ENCODE data around the gene ACTL7A.
"Not testable (repeated sequence)": the region's sequence is repeated elsewhere in the genome, so short reads cannot be mapped to it uniquely, and the experiment has no call there.

The ACTL7A gene

DNA sequence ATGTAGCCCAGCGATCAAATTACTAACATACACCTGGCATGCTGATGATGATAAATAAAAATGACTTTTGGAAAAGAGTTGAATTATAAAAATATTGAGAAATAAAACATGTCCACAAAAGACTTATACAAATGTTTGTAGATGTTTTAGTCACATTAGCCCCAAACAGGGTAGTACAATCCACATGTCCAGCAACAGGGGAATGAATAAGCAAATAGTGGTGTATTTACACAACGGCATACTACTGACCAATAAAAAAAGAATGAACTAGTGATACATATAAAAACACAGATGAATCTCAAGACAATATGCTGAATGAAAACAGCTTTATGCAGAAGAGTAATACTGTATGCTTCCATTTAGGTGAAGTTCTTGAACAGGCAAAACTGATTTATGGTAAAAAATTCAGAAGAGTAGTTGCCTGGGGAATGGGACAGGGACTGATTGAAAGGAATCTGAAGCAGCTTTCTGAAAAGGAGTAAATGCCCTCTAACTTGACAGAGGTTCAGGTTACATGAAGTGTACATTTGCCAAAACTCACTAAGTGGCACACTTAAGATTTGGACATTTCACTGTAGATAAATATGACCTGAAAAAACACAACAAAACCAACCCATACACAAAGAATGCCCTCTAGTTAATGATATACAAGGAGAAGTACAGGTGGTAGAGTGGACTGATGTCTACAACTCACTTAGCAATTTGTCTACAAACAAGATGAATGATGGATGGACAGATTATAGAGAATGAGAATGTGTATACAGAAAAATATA lies 35.4 kb downstream of the ACTL7A start:
- Histone ChIP-seq H3K4me3 (ENCODE audit: low read length in 2 of 2) (no peak overlapping the region), H3K9me3 (ENCODE audit: control insufficient read depth in 2 of 2, low read length in 2 of 2) (no peaks in the 10 kb centered on the region), H3K4me1 (ENCODE audit: control insufficient read depth, insufficient read depth, low read length) (no peaks in the 10 kb centered on the region), H3K27me3 (ENCODE audit: control insufficient read depth in 1 of 2, insufficient read depth in 2 of 2, low read length in 2 of 2) (no peaks in the 10 kb centered on the region), H3K36me3 (ENCODE audit: control insufficient read depth in 2 of 2, insufficient read depth in 2 of 2, low read length in 2 of 2) (peaks cover 54 to 57% of the 10 kb centered on the region in 2 donors), H3K27ac (ENCODE audit: low read length) (no peak overlapping the region), H3K9ac (ENCODE audit: low read length in 2 of 2) (no peak overlapping the region)

DNA sequence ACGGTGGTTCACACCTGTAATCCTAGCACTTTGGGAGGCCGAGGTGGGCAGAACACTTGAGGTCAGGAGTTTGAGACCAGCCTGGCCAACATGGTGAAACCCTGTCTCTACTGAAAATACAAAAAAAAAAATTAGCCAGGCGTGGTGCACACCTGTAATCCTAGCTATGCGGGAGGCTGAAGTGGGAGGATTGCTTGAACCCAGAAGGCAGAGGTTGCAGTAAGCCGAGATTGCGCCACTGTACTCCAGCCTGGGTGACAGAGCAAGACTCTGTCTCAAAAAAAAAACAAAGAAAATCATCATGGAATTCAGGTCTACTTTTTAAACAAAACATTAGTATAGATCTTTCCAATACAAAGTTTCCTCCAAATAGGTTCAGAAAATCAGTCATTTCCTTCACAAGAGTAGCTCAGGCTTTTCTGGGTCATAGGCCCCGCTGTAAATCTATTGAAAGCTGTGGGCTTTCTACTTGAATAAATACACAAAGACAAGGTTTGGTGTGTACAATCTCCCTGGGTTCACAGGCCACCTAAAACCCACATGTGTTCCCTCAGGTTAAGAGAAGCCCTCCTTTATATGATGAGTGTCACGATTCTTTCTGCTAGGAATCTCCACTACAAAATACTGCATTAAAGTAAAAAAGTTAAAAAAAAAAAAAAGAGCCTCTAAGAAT lies 37.1 kb downstream of the ACTL7A start:
- peaks cover 50 to 56% of the 10 kb centered on the region in 2 donors for H3K36me3 ChIP-seq (ENCODE audit: control insufficient read depth in 2 of 2, insufficient read depth in 2 of 2, low read length in 2 of 2)
- not testable (repeated sequence) for H3K4me3 ChIP-seq (ENCODE audit: low read length in 2 of 2); H3K9me3 ChIP-seq (ENCODE audit: control insufficient read depth in 2 of 2, low read length in 2 of 2); H3K27ac ChIP-seq (ENCODE audit: low read length); H3K9ac ChIP-seq (ENCODE audit: low read length in 2 of 2); H3K27me3 ChIP-seq (ENCODE audit: control insufficient read depth in 1 of 2, insufficient read depth in 2 of 2, low read length in 2 of 2); H3K4me1 ChIP-seq (ENCODE audit: control insufficient read depth, insufficient read depth, low read length)

DNA sequence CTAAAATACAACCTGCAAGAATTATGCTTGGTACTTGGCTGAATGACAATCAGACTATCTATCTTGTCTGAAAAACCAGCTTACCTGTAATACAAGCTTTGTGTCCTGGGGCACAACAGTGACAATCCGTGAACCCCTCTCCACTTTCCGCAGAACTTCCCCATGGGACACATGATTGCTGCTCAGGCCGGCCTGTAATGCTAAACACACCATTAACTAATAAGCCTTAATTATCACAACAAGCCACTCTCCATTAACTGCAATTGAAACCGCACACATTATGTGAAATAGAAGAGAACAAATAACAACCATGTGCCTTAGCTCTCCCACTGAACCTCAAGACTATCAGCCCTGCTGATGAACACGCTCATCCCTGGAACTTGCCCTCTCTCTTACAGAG lies 38.1 kb downstream of the ACTL7A start:
- peaks cover 41 to 51% of the 10 kb centered on the region in 2 donors for H3K36me3 ChIP-seq (ENCODE audit: control insufficient read depth in 2 of 2, insufficient read depth in 2 of 2, low read length in 2 of 2)
- H3K27me3 ChIP-seq (ENCODE audit: control insufficient read depth in 1 of 2, insufficient read depth in 2 of 2, low read length in 2 of 2) = no peaks in the 10 kb centered on the region
- no peak overlapping the region for H3K9ac ChIP-seq (ENCODE audit: low read length in 2 of 2)
- H3K9me3 ChIP-seq (ENCODE audit: control insufficient read depth in 2 of 2, low read length in 2 of 2) = no peaks in the 10 kb centered on the region
- H3K27ac ChIP-seq (ENCODE audit: low read length) = no peak overlapping the region
- H3K4me1 ChIP-seq (ENCODE audit: control insufficient read depth, insufficient read depth, low read length) = no peaks in the 10 kb centered on the region
- no peak overlapping the region for H3K4me3 ChIP-seq (ENCODE audit: low read length in 2 of 2)

DNA sequence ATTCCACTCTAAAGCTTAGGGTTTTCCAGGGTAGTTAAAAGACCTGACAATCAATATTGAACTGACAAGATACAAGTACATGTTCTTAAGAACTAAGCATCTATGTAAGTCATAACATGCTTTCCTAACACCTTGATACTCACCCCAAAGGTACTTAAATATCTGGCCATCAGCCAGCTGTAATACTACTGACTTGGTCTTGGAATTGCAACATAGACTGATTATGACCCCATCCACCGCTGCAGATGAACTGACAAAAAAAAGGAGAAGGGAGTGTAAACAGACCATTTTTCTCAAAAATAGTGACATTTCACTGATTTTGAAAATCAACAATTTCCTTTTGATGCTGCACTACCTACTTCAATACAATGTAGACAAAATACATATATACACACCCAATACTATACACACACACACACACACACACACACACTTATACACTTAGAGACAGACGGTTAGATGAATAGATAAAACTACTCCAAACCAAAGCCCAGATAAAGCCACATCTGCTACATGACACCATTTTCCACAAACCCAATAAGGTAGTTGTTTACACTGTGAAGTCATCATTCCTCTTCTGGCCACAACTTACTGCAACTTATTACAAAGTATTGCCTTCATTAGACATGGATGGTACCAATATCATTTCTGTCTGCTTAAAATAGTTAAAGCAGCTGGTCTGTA lies 41.5 kb downstream of the ACTL7A start:
- Histone ChIP-seq H3K4me1 (ENCODE audit: control insufficient read depth, insufficient read depth, low read length) (no peaks in the 10 kb centered on the region), H3K27ac (ENCODE audit: low read length) (no peak overlapping the region), H3K36me3 (ENCODE audit: control insufficient read depth in 2 of 2, insufficient read depth in 2 of 2, low read length in 2 of 2) (peaks cover 44 to 59% of the 10 kb centered on the region in 2 donors), H3K4me3 (ENCODE audit: low read length in 2 of 2) (no peak overlapping the region), H3K9ac (ENCODE audit: low read length in 2 of 2) (no peak overlapping the region), H3K27me3 (ENCODE audit: control insufficient read depth in 1 of 2, insufficient read depth in 2 of 2, low read length in 2 of 2) (no peaks in the 10 kb centered on the region), H3K9me3 (ENCODE audit: control insufficient read depth in 2 of 2, low read length in 2 of 2) (no peaks in the 10 kb centered on the region)

DNA sequence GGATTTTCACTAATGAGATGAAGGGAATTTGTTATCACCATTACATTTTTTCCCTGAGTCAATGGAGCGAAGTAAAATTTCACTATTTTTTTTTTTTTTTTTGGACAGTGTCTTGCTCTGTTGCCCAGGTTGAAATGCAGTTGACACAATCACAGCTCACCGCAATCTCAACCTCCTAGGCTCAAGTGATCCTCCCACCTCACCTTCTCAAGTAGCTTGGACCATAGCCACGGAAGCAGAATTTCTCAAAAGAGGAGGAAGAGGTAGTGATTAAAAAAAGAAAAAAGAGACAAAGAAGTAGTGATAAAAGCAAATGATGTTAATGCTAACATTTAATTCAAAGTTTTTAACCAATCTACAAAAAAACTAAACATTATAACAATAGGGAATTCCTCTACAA lies 42.1 kb downstream of the ACTL7A start:
- Histone ChIP-seq H3K36me3 (ENCODE audit: control insufficient read depth in 2 of 2, insufficient read depth in 2 of 2, low read length in 2 of 2) (peaks cover 46 to 64% of the 10 kb centered on the region in 2 donors), H3K9me3 (ENCODE audit: control insufficient read depth in 2 of 2, low read length in 2 of 2) (no peaks in the 10 kb centered on the region), H3K27me3 (ENCODE audit: control insufficient read depth in 1 of 2, insufficient read depth in 2 of 2, low read length in 2 of 2) (no peaks in the 10 kb centered on the region), H3K4me1 (ENCODE audit: control insufficient read depth, insufficient read depth, low read length) (no peaks in the 10 kb centered on the region), H3K9ac (ENCODE audit: low read length in 2 of 2) (no peak overlapping the region), H3K27ac (ENCODE audit: low read length) (no peak overlapping the region), H3K4me3 (ENCODE audit: low read length in 2 of 2) (no peak overlapping the region)

DNA sequence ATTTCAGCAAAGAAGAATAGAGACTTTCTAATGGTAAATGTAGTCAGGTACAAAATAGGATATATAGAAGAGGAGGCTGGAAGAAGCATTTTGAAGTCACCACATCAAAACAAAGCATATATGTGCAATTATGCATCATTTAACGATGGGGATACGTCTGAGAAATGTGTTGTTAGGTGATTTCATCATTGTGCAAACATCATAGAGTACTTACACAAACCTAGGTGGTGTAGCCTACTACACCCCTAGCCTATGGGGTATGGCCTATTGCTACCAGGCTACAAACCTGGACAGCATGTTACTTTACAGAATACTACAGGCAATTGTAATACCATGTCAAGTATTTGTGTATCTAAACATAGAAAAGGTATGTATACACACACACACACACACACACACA lies 43.4 kb downstream of the ACTL7A start:
- H3K27ac ChIP-seq (ENCODE audit: low read length) = no peak overlapping the region
- H3K9ac ChIP-seq (ENCODE audit: low read length in 2 of 2) = no peak overlapping the region

DNA sequence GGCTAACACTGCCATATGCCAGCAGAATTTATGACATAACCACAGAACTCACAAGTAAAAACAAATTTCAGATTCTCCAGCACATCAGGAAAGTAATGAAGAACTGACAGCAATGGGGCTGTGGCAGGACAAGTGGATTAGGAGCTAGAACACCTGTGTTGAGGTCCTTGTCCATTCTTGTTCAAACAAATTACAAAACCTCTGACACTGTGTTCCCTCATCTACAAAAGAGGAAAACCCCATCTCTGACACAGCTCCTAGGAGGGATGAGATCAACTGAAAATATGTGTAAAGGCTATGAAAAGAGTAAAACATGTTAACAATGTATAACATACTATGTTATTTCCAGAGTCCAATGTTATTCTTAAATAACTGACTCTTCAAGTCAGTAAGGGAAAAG lies 48.3 kb downstream of the ACTL7A start:
- H3K4me1 ChIP-seq (ENCODE audit: control insufficient read depth, insufficient read depth, low read length) = no peaks in the 10 kb centered on the region
- peaks cover 51 to 58% of the 10 kb centered on the region in 2 donors for H3K36me3 ChIP-seq (ENCODE audit: control insufficient read depth in 2 of 2, insufficient read depth in 2 of 2, low read length in 2 of 2)
- H3K4me3 ChIP-seq (ENCODE audit: low read length in 2 of 2) = no peak overlapping the region
- H3K9me3 ChIP-seq (ENCODE audit: control insufficient read depth in 2 of 2, low read length in 2 of 2) = no peaks in the 10 kb centered on the region
- H3K27me3 ChIP-seq (ENCODE audit: control insufficient read depth in 1 of 2, insufficient read depth in 2 of 2, low read length in 2 of 2) = no peaks in the 10 kb centered on the region
- no peak overlapping the region for H3K9ac ChIP-seq (ENCODE audit: low read length in 2 of 2)
- H3K27ac ChIP-seq (ENCODE audit: low read length) = no peak overlapping the region

More for the DNA sequence above, 43.4 kb downstream of the ACTL7A start:
- peaks cover 45 to 62% of the 10 kb centered on the region in 2 donors for H3K36me3 ChIP-seq (ENCODE audit: control insufficient read depth in 2 of 2, insufficient read depth in 2 of 2, low read length in 2 of 2)
- H3K27me3 ChIP-seq (ENCODE audit: control insufficient read depth in 1 of 2, insufficient read depth in 2 of 2, low read length in 2 of 2) = no peaks in the 10 kb centered on the region
- no peak overlapping the region for H3K4me3 ChIP-seq (ENCODE audit: low read length in 2 of 2)
- no peaks in the 10 kb centered on the region for H3K4me1 ChIP-seq (ENCODE audit: control insufficient read depth, insufficient read depth, low read length)
- H3K9me3 ChIP-seq (ENCODE audit: control insufficient read depth in 2 of 2, low read length in 2 of 2) = no peaks in the 10 kb centered on the region

DNA sequence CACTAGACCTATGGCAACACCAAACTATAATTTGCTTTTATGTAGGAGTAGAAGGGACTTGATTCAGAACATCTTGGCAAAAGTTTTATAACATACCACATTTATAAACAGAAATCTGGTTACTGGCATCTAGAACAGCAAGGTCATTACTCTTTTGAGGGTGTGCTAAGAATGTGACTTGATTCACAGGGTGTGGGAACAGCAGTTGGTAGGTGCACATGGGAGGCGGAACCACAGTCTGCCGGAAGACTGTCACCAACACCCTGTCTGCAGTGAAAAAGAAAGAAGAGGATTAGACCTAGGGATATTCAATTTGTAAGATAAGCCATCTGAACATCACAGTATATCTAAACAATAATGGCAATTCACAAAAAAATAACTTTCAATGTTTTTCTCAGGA lies 48.8 kb downstream of the ACTL7A start:
- peaks cover 50 to 55% of the 10 kb centered on the region in 2 donors for H3K36me3 ChIP-seq (ENCODE audit: control insufficient read depth in 2 of 2, insufficient read depth in 2 of 2, low read length in 2 of 2)
- H3K27ac ChIP-seq (ENCODE audit: low read length) = no peak overlapping the region
- no peaks in the 10 kb centered on the region for H3K9me3 ChIP-seq (ENCODE audit: control insufficient read depth in 2 of 2, low read length in 2 of 2)
- no peak overlapping the region for H3K4me3 ChIP-seq (ENCODE audit: low read length in 2 of 2)
- no peaks in the 10 kb centered on the region for H3K4me1 ChIP-seq (ENCODE audit: control insufficient read depth, insufficient read depth, low read length)
- H3K27me3 ChIP-seq (ENCODE audit: control insufficient read depth in 1 of 2, insufficient read depth in 2 of 2, low read length in 2 of 2) = no peaks in the 10 kb centered on the region
- no peak overlapping the region for H3K9ac ChIP-seq (ENCODE audit: low read length in 2 of 2)

DNA sequence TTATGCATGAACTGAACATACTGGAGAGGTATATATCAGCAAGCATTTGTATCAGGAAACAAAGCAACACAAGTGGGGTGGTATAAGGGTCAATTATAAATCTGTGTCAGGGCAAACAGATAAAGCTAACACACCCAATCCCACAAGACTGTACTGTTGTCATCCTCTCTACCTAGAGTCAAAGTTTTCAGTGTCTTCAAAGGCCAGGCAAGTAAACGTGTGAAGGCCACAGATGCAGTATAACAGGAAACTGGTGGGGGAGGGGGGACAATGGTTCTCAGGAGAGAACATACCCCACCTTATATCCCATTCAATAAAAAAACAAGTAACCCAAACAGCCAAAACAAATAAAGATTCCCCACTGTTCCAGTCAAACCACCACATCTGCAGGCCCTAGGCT lies 49.8 kb downstream of the ACTL7A start:
- H3K4me3 ChIP-seq (ENCODE audit: low read length in 2 of 2) = no peak overlapping the region
- H3K9me3 ChIP-seq (ENCODE audit: control insufficient read depth in 2 of 2, low read length in 2 of 2) = no peaks in the 10 kb centered on the region
- H3K9ac ChIP-seq (ENCODE audit: low read length in 2 of 2) = no peak overlapping the region
- no peak overlapping the region for H3K27ac ChIP-seq (ENCODE audit: low read length)
- no peaks in the 10 kb centered on the region for H3K27me3 ChIP-seq (ENCODE audit: control insufficient read depth in 1 of 2, insufficient read depth in 2 of 2, low read length in 2 of 2)
- no peaks in the 10 kb centered on the region for H3K4me1 ChIP-seq (ENCODE audit: control insufficient read depth, insufficient read depth, low read length)
- peaks cover 46% of the 10 kb centered on the region in 2 donors for H3K36me3 ChIP-seq (ENCODE audit: control insufficient read depth in 2 of 2, insufficient read depth in 2 of 2, low read length in 2 of 2)
